PC-9 (cell line): ENCODE data around the gene ITIH2. TPM values are rescaled to one million over a fixed set of nuclear protein-coding genes. Genes with fewer than 3 reads are reported as not detected.

Experiments used
- BruUV-seq: library from RNA; stranded (reverse); fragments of 400-500 nt; replicated peaks from 2 replicates; lab custom pipeline; 2021; lab: Mats Ljungman, UMichigan
- CTCF ChIA-PET: fragments of 300-600 bp; sonication (Branson Sonifier 250); formaldehyde crosslinking; loops from one replicate; lab custom pipeline; 2022; ENCODE audit warnings: antibody characterized with exemption; lab: Charles Lee
- POLR2A ChIA-PET: fragments of 300-600 bp; sonication (Branson Sonifier 250); formaldehyde crosslinking; loops from one replicate; lab custom pipeline; 2022; ENCODE audit warnings: antibody characterized with exemption; ENCODE audit not compliant: unreplicated experiment; lab: Charles Lee
- DNase-seq, 2 experiments: peaks; one replicate each; pipeline versions ENCODE4 v3.0.0 to v3.0.0-alpha.2; 2015 to 2022; ENCODE audit warnings: mixed read lengths in 1 of 2
- H2AFZ ChIP-seq: fragments of 200-600 bp; sonication (generic); 2 replicates; pipeline ENCODE4 v1.8.1; 2017; ENCODE audit warnings: antibody characterized with exemption
- H3F3A ChIP-seq: fragments of 200-600 bp; sonication (generic); 2 replicates; pipeline ENCODE4 v1.8.1; 2017; ENCODE audit warnings: antibody characterized with exemption, mild to moderate bottlenecking, low read depth; ENCODE audit not compliant: insufficient read depth
- H3K27ac ChIP-seq: fragments of 200-600 bp; sonication (generic); 2 replicates; pipeline ENCODE4 v1.6.1; 2016; ENCODE audit warnings: mixed run types
- H3K27me3 ChIP-seq: fragments of 200-600 bp; sonication (generic); 2 replicates; pipeline ENCODE4 v1.6.1; 2016; ENCODE audit warnings: low read depth, mixed run types; ENCODE audit not compliant: insufficient read depth
- H3K36me3 ChIP-seq: fragments of 200-600 bp; sonication (generic); 2 replicates; pipeline ENCODE4 v1.6.1; 2016; ENCODE audit warnings: low read depth, mixed run types
- H3K4me1 ChIP-seq: fragments of 200-600 bp; sonication (generic); replicated peaks from 2 replicates; pipeline ENCODE4 v1.6.1; 2016; ENCODE audit warnings: mixed run types; ENCODE audit not compliant: insufficient read depth
- H3K4me2 ChIP-seq: fragments of 200-600 bp; sonication (generic); 2 replicates; pipeline ENCODE4 v1.6.1; 2017; ENCODE audit warnings: mixed run types
- H3K4me3 ChIP-seq: fragments of 200-600 bp; sonication (generic); 2 replicates; pipeline ENCODE4 v1.6.1; 2016; ENCODE audit warnings: mixed run types
- H3K79me2 ChIP-seq: fragments of 200-600 bp; sonication (generic); 2 replicates; pipeline ENCODE4 v1.6.1; 2017; ENCODE audit warnings: low read depth, mixed run types
- H3K9me2 ChIP-seq: fragments of 200-600 bp; sonication (generic); 2 replicates; pipeline ENCODE4 v1.8.1; 2017; ENCODE audit warnings: mild to moderate bottlenecking; ENCODE audit not compliant: insufficient read depth
- H3K9me3 ChIP-seq: fragments of 200-600 bp; sonication (generic); 2 replicates; pipeline ENCODE4 v1.8.1; 2016; ENCODE audit warnings: low read depth; ENCODE audit not compliant: insufficient read depth
- H4K20me1 ChIP-seq: fragments of 200-600 bp; sonication (generic); 2 replicates; pipeline ENCODE4 v1.8.1; 2017; ENCODE audit not compliant: insufficient read depth
- CTCF ChIP-seq: fragments of 200-600 bp; sonication (generic); conservative IDR thresholded peaks from 2 replicates; pipeline ENCODE4 v1.6.1; 2017; ENCODE audit warnings: mixed run types, antibody characterized with exemption, mild to moderate bottlenecking, moderate library complexity
- EZH2 ChIP-seq: fragments of 200-600 bp; sonication (generic); IDR thresholded peaks from 2 replicates; pipeline ENCODE4 v1.8.0; 2017; ENCODE audit warnings: antibody characterized with exemption, low read depth
- intact Hi-C: fragments of 100-400 bp; cut with micrococcal nuclease; formaldehyde crosslinking; loops from one replicate; pipeline ENCODE4 v1.10.0; 2022; ENCODE audit not compliant: unreplicated experiment
- total RNA-seq: library from RNA; stranded (reverse); gene quantifications from 2 replicates; pipeline ENCODE4 v1.2.3, GENCODE V29; 2021

The ITIH2 gene
- total RNA-seq, 1 experiment from 2014 or later: not detected

DNA sequence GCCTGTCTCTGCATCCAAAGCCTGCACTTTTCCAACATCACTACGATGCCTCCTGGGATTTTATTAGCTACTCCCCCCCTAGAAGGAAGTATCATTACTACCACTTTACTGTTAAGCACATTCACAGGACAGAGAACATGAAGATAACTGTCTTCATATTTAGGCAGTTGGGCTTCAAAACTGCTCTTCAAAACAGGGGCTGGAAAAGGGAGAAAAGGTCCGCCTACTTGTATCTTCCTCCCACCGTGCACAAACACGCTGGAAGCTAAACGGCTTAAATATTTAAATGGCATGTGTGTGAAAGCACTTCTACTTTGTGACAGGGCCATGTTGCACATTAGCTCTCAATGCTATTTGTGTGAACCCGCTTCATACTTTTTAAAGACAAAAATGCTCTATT is 37.3 kb upstream of the ITIH2 start:
- ChIA-PET CTCF (no interaction called here), POLR2A (no interaction called here)
- no peak for DNase-seq
- Histone ChIP-seq H3K36me3 (no peaks in the 10 kb centered on the region), H2AFZ (no peak overlapping the region), H3K4me2 (no peak overlapping the region), H3K9me2 (no peaks in the 10 kb centered on the region), H3K4me3 (no peak overlapping the region), H3F3A (no peaks in the 10 kb centered on the region), H3K9me3 (no peaks in the 10 kb centered on the region), H4K20me1 (no peaks in the 10 kb centered on the region), H3K4me1 (no peaks in the 10 kb centered on the region), H3K27ac (no peak overlapping the region), H3K79me2 (no peaks in the 10 kb centered on the region), H3K27me3 (peaks cover 42% of the 10 kb centered on the region)
- intact Hi-C loops: no loop called here
- BruUV-seq: no TSS peak
- TF ChIP-seq CTCF: no peak
- no peak for TF ChIP-seq EZH2

DNA sequence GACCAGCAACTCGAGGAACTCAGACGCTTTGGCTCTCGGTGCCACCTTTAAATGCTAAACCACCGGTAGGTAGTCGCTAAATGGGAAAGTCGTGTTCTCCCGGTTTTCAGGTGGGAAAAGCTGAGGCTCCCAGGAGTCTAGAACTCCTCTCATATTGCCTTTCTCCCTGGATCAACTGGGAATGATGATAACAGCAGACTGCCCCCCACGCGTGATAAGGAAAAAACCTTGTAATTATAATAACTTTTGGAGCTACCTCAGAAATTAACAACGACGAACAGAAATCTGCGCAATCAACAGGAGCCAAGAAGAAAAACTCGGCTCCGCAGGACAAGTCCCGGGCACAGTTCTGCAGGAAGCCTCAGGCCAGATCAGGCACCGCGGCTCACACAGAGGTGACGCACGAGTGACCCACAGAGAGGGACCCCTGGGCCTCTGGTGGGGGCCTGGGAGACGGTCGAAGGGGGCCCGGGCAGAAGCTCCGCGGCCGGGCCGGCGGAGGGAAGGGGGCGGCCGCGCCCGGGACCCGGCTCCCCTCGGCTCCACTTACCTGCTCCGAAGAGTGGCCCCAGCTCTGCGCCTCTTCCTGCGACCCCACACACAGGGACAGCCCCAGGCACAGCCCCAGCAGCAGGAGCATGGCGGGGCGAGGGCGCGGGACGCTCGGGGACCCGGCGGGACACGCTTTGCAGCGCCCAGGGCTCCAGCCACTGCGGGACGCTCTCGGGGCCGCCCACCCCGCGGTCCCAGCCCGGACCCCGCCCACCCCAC is 36.7 kb upstream of the ITIH2 start, which contains the start of gene ITIH5:
Gene ITIH5 (minus strand): TSS at position 714 of the 771 bp plus-strand sequence. CDS start 74 bp downstream, at position 640.
- no peaks in the 10 kb centered on the region for H4K20me1 ChIP-seq
- DNase-seq: no peak
- no peak within 1 kb of the TSS for H3K4me2 ChIP-seq
- H3K4me3 ChIP-seq: no peak within 1 kb of the TSS
- no peaks in the 10 kb centered on the region for H3K36me3 ChIP-seq
- POLR2A ChIA-PET: no interaction called here
- no peaks in the 10 kb centered on the region for H3F3A ChIP-seq
- BruUV-seq: no TSS peak
- H3K4me1 ChIP-seq: no peaks in the 10 kb centered on the region
- H2AFZ ChIP-seq: no peak within 1 kb of the TSS
- H3K79me2 ChIP-seq: no peaks in the 10 kb centered on the region
- peaks cover 35% of the 10 kb centered on the region for H3K27me3 ChIP-seq
- H3K9me3 ChIP-seq: no peaks in the 10 kb centered on the region
- no peaks in the 10 kb centered on the region for H3K9me2 ChIP-seq
- TF ChIP-seq EZH2 (no peak), CTCF (no peak)
- CTCF ChIA-PET: no interaction called here
- H3K27ac ChIP-seq: no peak within 1 kb of the TSS
- intact Hi-C loops: no loop called here

- TF ChIP-seq EZH2 (no peak), CTCF (no peak)
- DNase-seq: no peak
- POLR2A ChIA-PET: no interaction called here
- Histone ChIP-seq H3K4me3 (no peak overlapping the region), H3K36me3 (no peaks in the 10 kb centered on the region), H3K4me1 (no peaks in the 10 kb centered on the region), H3K9me2 (no peaks in the 10 kb centered on the region), H2AFZ (no peak overlapping the region), H3K4me2 (no peak overlapping the region), H3K9me3 (no peaks in the 10 kb centered on the region), H3K27ac (no peak overlapping the region), H3K27me3 (peaks cover 35% of the 10 kb centered on the region), H3K79me2 (no peaks in the 10 kb centered on the region), H3F3A (no peaks in the 10 kb centered on the region), H4K20me1 (no peaks in the 10 kb centered on the region)
- CTCF ChIA-PET: no interaction called here
- intact Hi-C loops: no loop called here
- no TSS peak for BruUV-seq
Observed at GRCh38 chr10:7667262-7668141, 35.6 kb upstream of the ITIH2 start.
